Measurements from ENCODE around the gene RGS3. TPM values are rescaled to one million over a fixed set of nuclear protein-coding genes. Genes with fewer than 3 reads are reported as not detected.

The RGS3 gene
- total RNA-seq, 8 experiments from 2014 or later, result 5.7 to 82.3 (median 50.6) TPM

- in situ Hi-C loops (cut with MboI; ENCODE audit: low pct_unique_long_range_greater_than_20kb in 2 of 9, low sequenced_read_pairs in 9 of 9, unreplicated experiment in 9 of 9), result loop anchor here in 4 of 9 experiments (10.0 to 25.0 kb wide), 4 partner anchors 123 to 273 kb away; partner anchors contain the start of genes RGS3 (in 1 of the 4) and RNF183 (in 1 of the 4)
- H3K27ac ChIP-seq, result no peak overlapping the region
- ATAC-seq (replicated peaks in 6 of 8), result no peak
- H3K4me3 ChIP-seq, result no peak overlapping the region
- H3K4me1 ChIP-seq (replicated peaks in 1 of 2), result peaks cover 15 to 16% of the 10 kb centered on the region in 2 donors
- 79 to 86% (median 80%) methylated on average over 1 to 2 of the region's 2 CpGs; no CpG with 5 or more reads in 7 of the 10 experiments for WGBS, 10 experiments
Measured at GRCh38 chr9:113585555-113585954, 122.0 kb downstream of the RGS3 start.

DNA sequence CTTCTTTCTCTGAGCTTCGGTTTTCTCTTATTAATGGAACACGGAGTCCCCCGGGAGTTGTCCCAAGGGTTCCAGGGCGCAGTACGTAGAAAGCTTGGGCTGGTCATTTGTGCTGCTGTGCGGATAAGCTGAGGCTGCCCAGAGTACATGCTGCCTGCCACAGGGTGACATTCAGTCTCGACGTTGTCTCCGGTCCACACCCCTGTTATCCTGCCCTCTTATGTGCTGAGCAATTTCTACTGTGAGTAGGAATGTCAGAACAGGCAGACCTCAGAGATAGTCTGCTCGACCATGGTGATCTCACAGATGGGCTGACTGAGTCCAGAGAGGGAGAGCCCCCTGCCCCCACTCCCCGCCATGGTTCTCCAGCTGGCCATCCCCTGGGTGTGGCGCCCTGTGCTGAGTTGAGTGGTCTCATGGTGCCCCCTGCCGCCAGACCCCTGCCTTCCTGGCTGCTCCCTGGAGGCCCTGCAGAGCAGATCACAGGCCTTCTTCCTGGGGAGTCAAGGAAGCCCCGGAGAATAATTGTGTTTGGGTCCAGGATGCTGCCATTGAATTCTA is 124.0 kb downstream of the RGS3 start:
- in situ Hi-C loops (cut with MboI; ENCODE audit: low pct_unique_long_range_greater_than_20kb in 2 of 9, low sequenced_read_pairs in 9 of 9, unreplicated experiment in 9 of 9), result loop anchor here in 4 of 9 experiments (10.0 to 25.0 kb wide), 4 partner anchors 125 to 275 kb away; partner anchors contain the start of genes RGS3 (in 1 of the 4) and RNF183 (in 1 of the 4)
- peaks cover 15 to 16% of the 10 kb centered on the region in 2 donors for H3K4me1 ChIP-seq (replicated peaks in 1 of 2)
- H3K4me3 ChIP-seq, result no peak overlapping the region
- ATAC-seq (replicated peaks in 6 of 8), result peak; percentile 11 to 93 (median 86)
- peak overlapping the region in 1 of 2 donors; percentile 17 for H3K27ac ChIP-seq
- WGBS, 10 experiments, result 0 to 100% (median 99%) methylated on average over 1 to 7 of the region's 14 CpGs; no CpG with 5 or more reads in 4 of the 10 experiments

DNA sequence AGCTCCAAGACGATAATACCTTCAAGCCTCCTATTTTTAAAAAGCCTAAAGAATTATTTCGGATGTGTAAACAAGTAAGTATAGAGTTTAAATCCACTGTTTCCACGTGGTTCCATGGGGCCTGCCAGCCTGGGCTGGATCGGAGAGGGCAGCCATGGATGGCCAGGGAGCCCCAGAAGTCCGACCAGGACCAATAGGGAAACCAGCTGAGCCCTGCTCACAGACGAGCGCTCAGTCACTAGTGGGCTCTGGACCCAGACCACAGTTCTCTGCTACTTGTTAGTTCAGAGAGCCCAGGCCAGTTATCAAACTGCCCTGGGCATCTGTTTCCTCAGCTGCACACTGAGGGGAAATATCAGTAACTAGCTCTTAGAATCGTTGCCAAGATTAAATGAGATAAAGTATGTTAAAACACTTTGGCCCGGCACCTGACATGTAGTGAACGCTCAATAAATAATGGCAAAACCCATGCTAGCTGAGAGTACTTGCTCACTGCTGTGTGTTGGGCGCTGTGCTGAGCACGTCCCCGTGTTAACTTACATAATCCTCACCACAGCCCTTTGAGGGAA is 124.8 kb downstream of the RGS3 start:
- Histone ChIP-seq H3K27ac (no peak overlapping the region), H3K4me3 (no peak overlapping the region), H3K4me1 (replicated peaks in 1 of 2) (peaks cover 16% of the 10 kb centered on the region in 2 donors)
- WGBS, 10 experiments, result 47 to 100% (median 86%) methylated on average over 1 to 13 of the region's 13 CpGs; no CpG with 5 or more reads in 2 of the 10 experiments
- in situ Hi-C loops (cut with MboI; ENCODE audit: low pct_unique_long_range_greater_than_20kb in 2 of 9, low sequenced_read_pairs in 9 of 9, unreplicated experiment in 9 of 9), result loop anchor here in 4 of 9 experiments (10.0 to 25.0 kb wide), 4 partner anchors 126 to 276 kb away; partner anchors contain the start of genes RGS3 (in 1 of the 4) and RNF183 (in 1 of the 4)
- no peak for ATAC-seq (replicated peaks in 6 of 8)

- in situ Hi-C loops (cut with MboI; ENCODE audit: low pct_unique_long_range_greater_than_20kb in 2 of 9, low sequenced_read_pairs in 9 of 9, unreplicated experiment in 9 of 9), result loop anchor here in 4 of 9 experiments (10.0 to 25.0 kb wide), 4 partner anchors 127 to 277 kb away; partner anchors contain the start of genes RGS3 (in 1 of the 4) and RNF183 (in 1 of the 4)
- WGBS, 10 experiments, result no CpG with 5 or more reads among the region's 1 CpG
- ATAC-seq (replicated peaks in 6 of 8), result no peak
- Histone ChIP-seq H3K27ac (no peak overlapping the region), H3K4me1 (replicated peaks in 1 of 2) (peaks cover 19 to 20% of the 10 kb centered on the region in 2 donors), H3K4me3 (no peak overlapping the region)
Measured at GRCh38 chr9:113588936-113589335, 125.4 kb downstream of the RGS3 start.

- WGBS, 10 experiments, result 26 to 100% (median 50%) methylated on average over 1 to 3 of the region's 7 CpGs; no CpG with 5 or more reads in 5 of the 10 experiments
- in situ Hi-C loops (cut with MboI; ENCODE audit: low pct_unique_long_range_greater_than_20kb in 2 of 9, low sequenced_read_pairs in 9 of 9, unreplicated experiment in 9 of 9), result loop anchor here in 4 of 9 experiments (10.0 to 25.0 kb wide), 4 partner anchors 127 to 277 kb away; partner anchors contain the start of genes RGS3 (in 1 of the 4) and RNF183 (in 1 of the 4)
- Histone ChIP-seq H3K4me1 (replicated peaks in 1 of 2) (peaks cover 21 to 24% of the 10 kb centered on the region in 2 donors), H3K4me3 (no peak overlapping the region), H3K27ac (no peak overlapping the region)
- ATAC-seq (replicated peaks in 6 of 8), result no peak
Measured at GRCh38 chr9:113589407-113589806, 125.9 kb downstream of the RGS3 start.

DNA sequence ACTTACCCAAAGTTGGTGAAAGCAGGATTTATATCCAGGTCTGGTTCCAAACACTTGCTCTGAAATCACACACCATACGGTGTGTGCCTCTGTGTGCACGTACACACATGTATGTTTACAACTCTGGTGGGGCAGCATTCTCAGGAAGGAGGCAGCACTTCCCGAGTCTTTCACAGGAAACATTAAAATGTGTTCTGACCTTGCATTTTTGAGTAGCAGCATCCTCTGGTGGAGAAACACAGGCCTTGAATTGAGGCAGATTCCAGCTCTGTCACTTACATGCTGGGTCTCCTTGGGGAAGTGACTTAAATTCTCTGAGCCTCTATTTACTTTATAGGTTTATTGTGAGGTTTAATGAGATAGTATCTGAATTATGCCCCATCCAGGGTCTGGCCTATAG is 126.4 kb downstream of the RGS3 start:
- Histone ChIP-seq H3K4me1 (replicated peaks in 1 of 2) (peaks cover 26 to 27% of the 10 kb centered on the region in 2 donors), H3K27ac (no peak overlapping the region), H3K4me3 (no peak overlapping the region)
- ATAC-seq (replicated peaks in 6 of 8), result no peak
- in situ Hi-C loops (cut with MboI; ENCODE audit: low pct_unique_long_range_greater_than_20kb in 2 of 9, low sequenced_read_pairs in 9 of 9, unreplicated experiment in 9 of 9), result loop anchor here in 4 of 9 experiments (10.0 to 25.0 kb wide), 5 partner anchors 65 to 278 kb away; partner anchors contain the start of genes RGS3 (in 1 of the 4) and RNF183 (in 1 of the 4)
- WGBS, 10 experiments, result 0 to 72% (median 24%) methylated on average over 1 to 3 of the region's 3 CpGs; no CpG with 5 or more reads in 3 of the 10 experiments

- Histone ChIP-seq H3K27ac (no peak overlapping the region), H3K4me3 (no peak overlapping the region), H3K4me1 (replicated peaks in 1 of 2) (peaks cover 31% of the 10 kb centered on the region in 2 donors)
- ATAC-seq (replicated peaks in 6 of 8), result no peak
- WGBS, 10 experiments, result 50 to 86% (median 81%) methylated on average over 1 to 2 of the region's 2 CpGs; no CpG with 5 or more reads in 5 of the 10 experiments
- in situ Hi-C loops (cut with MboI; ENCODE audit: low pct_unique_long_range_greater_than_20kb in 2 of 9, low sequenced_read_pairs in 9 of 9, unreplicated experiment in 9 of 9), result loop anchor here in 4 of 9 experiments (10.0 to 25.0 kb wide), 4 partner anchors 64 to 278 kb away; partner anchors contain the start of genes RGS3 (in 1 of the 4) and RNF183 (in 1 of the 4)
Measured at GRCh38 chr9:113590389-113590788, 126.9 kb downstream of the RGS3 start.

DNA sequence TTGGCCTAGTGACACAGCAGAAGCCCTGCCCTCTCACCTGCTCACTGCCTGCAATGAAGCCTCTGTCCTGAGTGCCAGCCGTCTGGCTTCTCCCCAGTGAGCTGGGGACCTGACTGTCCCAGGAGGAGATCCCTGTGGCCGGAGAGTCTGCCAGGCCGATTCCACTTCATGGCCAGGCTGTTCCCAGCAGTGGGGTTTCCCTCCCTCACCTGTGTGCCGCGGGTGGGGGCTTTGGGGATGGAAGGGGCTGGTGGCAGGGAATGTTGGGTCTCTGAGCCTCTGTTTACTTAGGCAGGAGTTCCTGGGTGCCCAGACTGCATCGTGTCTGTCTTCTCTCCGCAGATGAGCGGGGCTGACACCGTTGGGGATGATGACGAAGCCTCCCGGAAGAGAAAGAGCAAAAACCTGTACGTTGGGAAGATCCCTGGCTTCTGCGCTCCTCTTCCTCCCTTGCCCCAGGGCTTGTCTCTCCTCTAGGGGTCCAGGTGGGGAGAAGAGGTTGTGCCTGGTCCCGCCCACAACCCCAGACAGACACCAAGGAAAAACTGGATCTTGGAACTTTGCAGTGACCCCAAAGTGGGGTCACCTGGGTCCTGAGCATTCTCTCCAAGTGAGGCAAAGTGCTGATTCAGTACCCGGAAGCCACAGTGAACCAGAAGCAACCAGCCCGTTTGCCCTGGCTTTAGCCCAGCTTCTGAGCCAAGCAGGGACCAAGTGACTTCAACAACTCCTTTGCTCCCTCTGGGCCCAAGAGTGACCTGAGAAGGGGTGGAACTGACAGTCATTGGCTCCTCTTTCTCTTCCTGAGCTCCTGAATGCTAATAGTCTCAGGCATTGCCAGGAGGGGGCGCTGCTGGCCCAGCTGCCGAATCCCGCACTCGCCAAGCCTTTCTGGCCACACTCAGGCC is 127.7 kb downstream of the RGS3 start:
- in situ Hi-C loops (cut with MboI; ENCODE audit: low pct_unique_long_range_greater_than_20kb in 2 of 9, low sequenced_read_pairs in 9 of 9, unreplicated experiment in 9 of 9), result loop anchor here in 4 of 9 experiments (10.0 to 25.0 kb wide), 4 partner anchors 64 to 279 kb away; partner anchors contain the start of genes RGS3 (in 1 of the 4) and RNF183 (in 1 of the 4)
- Histone ChIP-seq H3K4me1 (replicated peaks in 1 of 2) (peaks cover 31 to 35% of the 10 kb centered on the region in 2 donors), H3K4me3 (no peak overlapping the region), H3K27ac (no peak overlapping the region)
- peak; percentile 11 to 47 (median 26) for ATAC-seq (replicated peaks in 6 of 8)
- 0 to 100% (median 38%) methylated on average over 1 to 12 of the region's 20 CpGs; no CpG with 5 or more reads in 4 of the 10 experiments for WGBS, 10 experiments

GRCh38 chr9:113591899-113592625 is 128.5 kb downstream of the RGS3 start:
- Histone ChIP-seq H3K27ac (no peak overlapping the region), H3K4me1 (replicated peaks in 1 of 2) (peaks cover 31 to 35% of the 10 kb centered on the region in 2 donors), H3K4me3 (no peak overlapping the region)
- peak in 1 of 8 experiments; percentile 0 for ATAC-seq (replicated peaks in 6 of 8)
- WGBS, 10 experiments, result 0 to 100% (median 72%) methylated on average over 1 to 4 of the region's 7 CpGs; no CpG with 5 or more reads in 3 of the 10 experiments
- in situ Hi-C loops (cut with MboI; ENCODE audit: low pct_unique_long_range_greater_than_20kb in 2 of 9, low sequenced_read_pairs in 9 of 9, unreplicated experiment in 9 of 9), result loop anchor here in 4 of 9 experiments (10.0 to 25.0 kb wide), 4 partner anchors 63 to 280 kb away; partner anchors contain the start of genes RGS3 (in 1 of the 4) and RNF183 (in 1 of the 4)

- peaks cover 22 to 27% of the 10 kb centered on the region in 2 donors for H3K4me1 ChIP-seq (replicated peaks in 1 of 2)
- no peak overlapping the region for H3K4me3 ChIP-seq
- WGBS, 10 experiments, result 50 to 89% (median 71%) methylated on average over 1 to 6 of the region's 6 CpGs
- no peak for ATAC-seq (replicated peaks in 6 of 8)
- no peak overlapping the region for H3K27ac ChIP-seq
- in situ Hi-C loops (cut with MboI; ENCODE audit: low pct_unique_long_range_greater_than_20kb in 2 of 9, low sequenced_read_pairs in 9 of 9, unreplicated experiment in 9 of 9), result loop anchor here in 4 of 9 experiments (10.0 to 25.0 kb wide), 4 partner anchors 62 to 281 kb away; partner anchors contain the start of genes RGS3 (in 1 of the 4) and RNF183 (in 1 of the 4)
Measured at GRCh38 chr9:113592876-113593575, 129.5 kb downstream of the RGS3 start.
